HL-60 (cell line): Measurements from ENCODE around the gene ZNF444.

Experiments
- DNase-seq, 2 experiments: peaks; one replicate each; pipeline ENCODE4 v3.0.0-alpha.2; 2010 to 2020; ENCODE audit warnings: low read depth in 1 of 2, low spot score in 1 of 2
- H3K27ac ChIP-seq: fragments of 250-450 bp; sonication (Bioruptor Pico); replicated peaks from 2 replicates; pipeline ENCODE4 v1.5.1; 2020; ENCODE audit warnings: mild to moderate bottlenecking, moderate library complexity
- H3K27me3 ChIP-seq: fragments of 250-450 bp; sonication (Bioruptor Pico); 2 replicates; pipeline ENCODE4 v1.5.1; 2021; ENCODE audit warnings: mild to moderate bottlenecking, moderate library complexity; ENCODE audit not compliant: insufficient read depth, poor library complexity, severe bottlenecking
- H3K4me3 ChIP-seq: replicated peaks from 2 replicates; pipeline ENCODE4 v1.5.1; 2011; ENCODE audit warnings: mild to moderate bottlenecking, control low read depth, low read length; ENCODE audit not compliant: insufficient read depth
- GABPA ChIP-seq: IDR thresholded peaks from 2 replicates; pipeline ENCODE4 v1.6.1; 2012; ENCODE audit warnings: low read depth
- POLR2AphosphoS5 ChIP-seq: IDR thresholded peaks from 2 replicates; pipeline ENCODE4 v1.6.1; 2012; ENCODE audit warnings: low read depth
- REST ChIP-seq: IDR thresholded peaks from 2 replicates; pipeline ENCODE4 v1.6.1; 2012; ENCODE audit warnings: low read depth; ENCODE audit not compliant: insufficient replicate concordance
- SPI1 ChIP-seq: IDR thresholded peaks from 2 replicates; pipeline ENCODE4 v1.6.1; 2012; ENCODE audit warnings: low read depth, mild to moderate bottlenecking, borderline replicate concordance
- TF ChIP-seq, protein P1 (sequence below): IDR thresholded peaks from one replicate; pipeline ENCODE4 v1.5.1; 2011; ENCODE audit warnings: low read length, control low read depth, inconsistent platforms; ENCODE audit not compliant: insufficient read depth

The ZNF444 gene

DNA sequence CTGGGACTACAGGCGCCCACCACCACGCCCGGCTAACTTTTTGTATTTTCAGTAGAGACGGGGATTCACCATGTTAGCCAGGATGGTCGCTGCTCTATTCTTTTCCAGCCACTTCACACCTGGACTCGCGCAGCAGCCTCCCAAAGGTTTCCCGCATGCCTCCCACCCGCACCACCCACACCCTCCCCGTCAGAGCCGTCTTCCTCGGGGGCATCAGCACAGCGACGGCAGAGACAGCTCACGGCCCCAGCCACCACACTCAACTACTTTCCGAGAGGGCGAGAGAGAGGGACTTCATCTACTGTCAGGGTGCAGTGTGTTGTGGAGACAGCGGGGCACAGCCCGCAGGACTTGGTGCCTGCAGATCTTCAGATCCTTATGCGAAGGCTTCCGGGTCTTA lies 25.6 kb upstream of the ZNF444 start:
- TF ChIP-seq GABPA = no peak
- no peak for TF ChIP-seq SPI1
- no peak overlapping the region for H3K27ac ChIP-seq
- no peak for DNase-seq
- H3K4me3 ChIP-seq = no peak overlapping the region
- no peaks in the 10 kb centered on the region for H3K27me3 ChIP-seq

DNA sequence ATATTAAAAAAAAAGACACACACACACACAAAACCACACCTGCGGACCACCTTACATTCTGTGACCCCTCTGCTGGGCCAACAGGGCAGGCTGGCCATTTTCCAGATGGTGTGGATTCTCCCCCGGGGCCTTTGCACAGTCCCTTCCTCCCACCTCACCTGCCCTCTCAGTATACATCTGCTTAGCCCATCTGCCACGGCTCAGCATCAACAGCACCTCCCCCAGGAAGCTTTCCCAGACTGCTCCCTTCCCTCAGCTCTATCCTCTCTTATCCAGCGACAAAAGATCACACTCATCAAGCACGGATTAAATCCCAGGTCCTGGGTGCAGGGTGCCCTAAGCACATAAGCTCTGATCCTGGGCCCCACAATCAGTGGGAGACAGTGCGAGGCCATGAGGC lies 24.5 kb upstream of the ZNF444 start:
- TF ChIP-seq REST (no peak), POLR2AphosphoS5 (no peak), GABPA (no peak), SPI1 (no peak)
- TF ChIP-seq, protein P1, sequence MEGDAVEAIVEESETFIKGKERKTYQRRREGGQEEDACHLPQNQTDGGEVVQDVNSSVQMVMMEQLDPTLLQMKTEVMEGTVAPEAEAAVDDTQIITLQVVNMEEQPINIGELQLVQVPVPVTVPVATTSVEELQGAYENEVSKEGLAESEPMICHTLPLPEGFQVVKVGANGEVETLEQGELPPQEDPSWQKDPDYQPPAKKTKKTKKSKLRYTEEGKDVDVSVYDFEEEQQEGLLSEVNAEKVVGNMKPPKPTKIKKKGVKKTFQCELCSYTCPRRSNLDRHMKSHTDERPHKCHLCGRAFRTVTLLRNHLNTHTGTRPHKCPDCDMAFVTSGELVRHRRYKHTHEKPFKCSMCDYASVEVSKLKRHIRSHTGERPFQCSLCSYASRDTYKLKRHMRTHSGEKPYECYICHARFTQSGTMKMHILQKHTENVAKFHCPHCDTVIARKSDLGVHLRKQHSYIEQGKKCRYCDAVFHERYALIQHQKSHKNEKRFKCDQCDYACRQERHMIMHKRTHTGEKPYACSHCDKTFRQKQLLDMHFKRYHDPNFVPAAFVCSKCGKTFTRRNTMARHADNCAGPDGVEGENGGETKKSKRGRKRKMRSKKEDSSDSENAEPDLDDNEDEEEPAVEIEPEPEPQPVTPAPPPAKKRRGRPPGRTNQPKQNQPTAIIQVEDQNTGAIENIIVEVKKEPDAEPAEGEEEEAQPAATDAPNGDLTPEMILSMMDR = no peak
- no peak for DNase-seq
- no peaks in the 10 kb centered on the region for H3K27me3 ChIP-seq
- no peak overlapping the region for H3K27ac ChIP-seq
- no peak overlapping the region for H3K4me3 ChIP-seq

GRCh38 chr19:56117376-56117884 lies 23.7 kb upstream of the ZNF444 start:
- no peak for TF ChIP-seq SPI1
- TF ChIP-seq, protein P1 = no peak
- no peak for TF ChIP-seq GABPA
- TF ChIP-seq REST = no peak
- TF ChIP-seq POLR2AphosphoS5 = no peak
- Histone ChIP-seq H3K27me3 (no peaks in the 10 kb centered on the region), H3K27ac (no peak overlapping the region), H3K4me3 (no peak overlapping the region)
- no peak for DNase-seq

GRCh38 chr19:56117889-56118288 lies 23.2 kb upstream of the ZNF444 start:
- TF ChIP-seq REST (no peak), SPI1 (no peak), GABPA (no peak), POLR2AphosphoS5 (no peak)
- TF ChIP-seq, protein P1 = no peak
- Histone ChIP-seq H3K4me3 (no peak overlapping the region), H3K27me3 (no peaks in the 10 kb centered on the region), H3K27ac (no peak overlapping the region)
- no peak for DNase-seq
